IMR-90 (cell line): ENCODE data around the gene FBXO28. TPM values are rescaled to one million over a fixed set of nuclear protein-coding genes. Genes with fewer than 3 reads are reported as not detected.

Source experiments
- ATAC-seq: fragments of 200-7000 bp; cut with Tn5 transposase; 2 replicates; pipeline ENCODE4 v1.9.1; 2020; ENCODE audit warnings: low read depth, mild to moderate bottlenecking, moderate library complexity
- BruUV-seq: library from RNA; stranded (reverse); fragments of 400-500 nt; replicated peaks from 2 replicates; lab custom pipeline; 2021; lab: Mats Ljungman, UMichigan
- CTCF ChIA-PET: fragments of 300-600 bp; formaldehyde crosslinking; extraction: SDS; loops from one replicate; lab custom pipeline; 2021; ENCODE audit warnings: antibody characterized with exemption; lab: Yijun Ruan, JAX
- POLR2A ChIA-PET: fragments of 300-600 bp; sonication (Branson Sonifier 250); formaldehyde crosslinking; loops from one replicate; lab custom pipeline; 2022; ENCODE audit warnings: antibody characterized with exemption; ENCODE audit not compliant: unreplicated experiment; lab: Charles Lee
- DNase-seq: peaks from one replicate; pipeline ENCODE4 v3.0.0; 2013
- H2AFZ ChIP-seq: replicated peaks from 2 replicates; pipeline ENCODE3; 2013; ENCODE audit warnings: low read length, mild to moderate bottlenecking; ENCODE audit not compliant: poor library complexity
- H2AK5ac ChIP-seq: 2 replicates; pipeline ENCODE4 v1.6.1; 2013; ENCODE audit warnings: low read depth, low read length, inconsistent platforms
- H2AK9ac ChIP-seq: replicated peaks from 2 replicates; pipeline ENCODE3; 2013; ENCODE audit warnings: mild to moderate bottlenecking, low read depth, low read length, moderate library complexity; ENCODE audit not compliant: poor library complexity
- H2BK120ac ChIP-seq: 2 replicates; pipeline ENCODE4 v1.6.1; 2013; ENCODE audit warnings: low read depth, low read length, inconsistent platforms
- H2BK15ac ChIP-seq: 3 replicates; pipeline ENCODE4 v1.6.1; 2013; ENCODE audit warnings: low read depth, low read length, inconsistent platforms
- H2BK20ac ChIP-seq: 2 replicates; pipeline ENCODE4 v1.6.1; 2013; ENCODE audit warnings: low read depth, mild to moderate bottlenecking, inconsistent platforms, low read length, moderate library complexity
- H2BK5ac ChIP-seq: 2 replicates; pipeline ENCODE4 v1.6.1; 2013; ENCODE audit warnings: mild to moderate bottlenecking, low read depth, low read length, inconsistent platforms; ENCODE audit not compliant: poor library complexity, severe bottlenecking
- H3K14ac ChIP-seq: replicated peaks from 2 replicates; pipeline ENCODE4 v1.6.1; 2013; ENCODE audit warnings: low read depth, low read length, inconsistent platforms
- H3K18ac ChIP-seq: 2 replicates; pipeline ENCODE4 v1.6.1; 2013; ENCODE audit warnings: low read depth, low read length, control low read depth
- H3K23ac ChIP-seq: 2 replicates; pipeline ENCODE4 v1.6.1; 2013; ENCODE audit warnings: low read depth, low read length, inconsistent platforms
- H3K27ac ChIP-seq: 2 replicates; pipeline ENCODE4 v1.5.1; 2013; ENCODE audit warnings: mild to moderate bottlenecking, control low read depth, low read length; ENCODE audit not compliant: insufficient read depth
- H3K27me3 ChIP-seq: 2 replicates; pipeline ENCODE4 v1.6.1; 2013; ENCODE audit warnings: low read length; ENCODE audit not compliant: control insufficient read depth, insufficient read depth
- H3K36me3 ChIP-seq: 2 replicates; pipeline ENCODE4 v1.6.1; 2013; ENCODE audit warnings: low read length, mixed read lengths; ENCODE audit not compliant: control insufficient read depth, insufficient read depth
- H3K4ac ChIP-seq: 2 replicates; pipeline ENCODE4 v1.6.1; 2013; ENCODE audit warnings: low read depth, low read length, inconsistent platforms
- H3K4me1 ChIP-seq: 2 replicates; pipeline ENCODE4 v1.6.1; 2013; ENCODE audit warnings: low read length, mixed read lengths; ENCODE audit not compliant: control insufficient read depth, insufficient read depth
- H3K4me2 ChIP-seq: 2 replicates; pipeline ENCODE4 v1.6.1; 2013; ENCODE audit warnings: low read depth, mild to moderate bottlenecking, control low read depth, low read length, moderate library complexity
- H3K4me3 ChIP-seq: 2 replicates; pipeline ENCODE4 v1.5.1; 2013; ENCODE audit warnings: low read depth, mild to moderate bottlenecking, control low read depth, low read length, moderate library complexity; ENCODE audit not compliant: insufficient read depth
- H3K56ac ChIP-seq: 2 replicates; pipeline ENCODE4 v1.6.1; 2013; ENCODE audit warnings: low read length, inconsistent platforms; ENCODE audit not compliant: insufficient read depth; ENCODE audit errors: extremely low read depth
- H3K79me1 ChIP-seq, 2 experiments: 2 replicates each; pipeline ENCODE4 v1.6.1; 2013; ENCODE audit warnings: low read length in 2 of 2, inconsistent platforms in 1 of 2, low read depth in 1 of 2
- H3K9ac ChIP-seq: 2 replicates; pipeline ENCODE4 v1.6.1; 2013; ENCODE audit warnings: low read depth, low read length, control low read depth
- H3K9me1 ChIP-seq: 2 replicates; pipeline ENCODE4 v1.6.1; 2013; ENCODE audit warnings: low read length, inconsistent platforms; ENCODE audit not compliant: insufficient read depth
- H3K9me3 ChIP-seq: 2 replicates; pipeline ENCODE4 v1.6.1; 2013; ENCODE audit warnings: low read length; ENCODE audit not compliant: control insufficient read depth, insufficient read depth
- H4K20me1 ChIP-seq: 2 replicates; pipeline ENCODE4 v1.6.1; 2013; ENCODE audit warnings: low read length, inconsistent platforms; ENCODE audit not compliant: insufficient read depth
- H4K5ac ChIP-seq: 2 replicates; pipeline ENCODE4 v1.6.1; 2013; ENCODE audit warnings: mild to moderate bottlenecking, low read depth, low read length, control low read depth
- H4K8ac ChIP-seq, 2 experiments: 2 replicates each; pipeline ENCODE4 v1.6.1; 2013; ENCODE audit warnings: low read depth in 2 of 2, low read length in 2 of 2, control low read depth in 1 of 2, inconsistent platforms in 1 of 2
- H4K91ac ChIP-seq: 2 replicates; pipeline ENCODE4 v1.6.1; 2013; ENCODE audit warnings: low read depth, low read length, inconsistent platforms; ENCODE audit not compliant: insufficient read depth
- MAZ ChIP-seq: IDR thresholded peaks from 2 replicates; pipeline ENCODE4 v1.6.1; 2012; ENCODE audit warnings: low read depth, mild to moderate bottlenecking, low read length, improper control_type of control experiment, moderate library complexity, borderline replicate concordance
- MXI1 ChIP-seq: IDR thresholded peaks from 2 replicates; pipeline ENCODE4 v1.6.1; 2012; ENCODE audit warnings: low read depth, mild to moderate bottlenecking, low read length, moderate library complexity, borderline replicate concordance
- NFE2L2 ChIP-seq: fragments of 150-350 bp; IDR thresholded peaks from 2 replicates; pipeline ENCODE4 v1.6.1; 2016; ENCODE audit warnings: low read depth, mild to moderate bottlenecking, low read length
- POLR2A ChIP-seq: IDR thresholded peaks from 2 replicates; pipeline ENCODE4 v1.6.1; 2012; ENCODE audit warnings: mild to moderate bottlenecking, low read depth, low read length
- SMC3 ChIP-seq: fragments of 150-350 bp; IDR thresholded peaks from 2 replicates; pipeline ENCODE4 v1.6.1; 2016; ENCODE audit warnings: low read depth, mild to moderate bottlenecking, antibody characterized with exemption, low read length, moderate library complexity
- USF2 ChIP-seq: fragments of 150-350 bp; IDR thresholded peaks from 2 replicates; pipeline ENCODE4 v1.6.1; 2017; ENCODE audit warnings: mild to moderate bottlenecking, antibody characterized with exemption, low read length, low read depth
- whole genome bisulfite sequencing, 2 experiments: methylation state at CpG; one replicate each; pipeline versions ENCODE4 v1.1.5 to v1.1.7; 2013; ENCODE audit warnings: missing lambda C conversion rate in 2 of 2; ENCODE audit not compliant: insufficient read length in 1 of 2; ENCODE audit errors: extremely low coverage in 2 of 2; 5-methylcytosine and 5-hydroxymethylcytosine counted together
- dilution Hi-C: fragments of 300-500 bp; cut with HindIII; formaldehyde crosslinking; loops from one replicate; pipeline ENCODE4 v1.14.3; 2018; ENCODE audit warnings: low sequenced_read_pairs; ENCODE audit not compliant: unreplicated experiment
- in situ Hi-C: fragments of 300-500 bp; cut with MboI; formaldehyde crosslinking; loops from 3 replicates; pipeline ENCODE4 v1.14.3; 2019; ENCODE audit warnings: low sequenced_read_pairs, inconsistent platforms, mixed read lengths
- intact Hi-C: fragments of 100-400 bp; cut with micrococcal nuclease; formaldehyde crosslinking; loops from 2 replicates; pipeline ENCODE4 v1.10.0; 2022
- polyA plus RNA-seq, 3 experiments: library from polyadenylated mRNA; depleted of rRNA; stranded (reverse); fragments of >200 nt; gene quantifications; 2 replicates each; pipeline ENCODE4 v1.2.3, GENCODE V29; 2012; ENCODE audit warnings: low replicate concordance in 1 of 3
- total RNA-seq: library from RNA; depleted of rRNA; stranded (reverse); fragments of >200 nt; gene quantifications from 2 replicates; pipeline ENCODE4 v1.2.3, GENCODE V29; 2012

Gene FBXO28
- total and polyA plus RNA-seq, 2 of the 4 experiments (the other 2 are of a cell fraction): 11.6 to 22.6 TPM

GRCh38 chr1:224172229-224172628, 58.3 kb downstream of the FBXO28 start (continued):
- TF ChIP-seq USF2: no peak
- no peak for TF ChIP-seq SMC3
- TF ChIP-seq MXI1: no peak
- TF ChIP-seq NFE2L2: no peak

- Histone ChIP-seq H4K5ac (no peak overlapping the region), H2BK20ac (no peak overlapping the region), H2AK9ac (no peak overlapping the region), H3K14ac (no peak overlapping the region), H3K18ac (no peak overlapping the region), H3K23ac (no peak overlapping the region), H2BK5ac (no peak overlapping the region), H3K9me3 (no peaks in the 10 kb centered on the region), H4K20me1 (no peaks in the 10 kb centered on the region), H4K8ac (no peak overlapping the region), H3K56ac (no peak overlapping the region), H3K4me2 (no peak overlapping the region), H3K9me1 (no peaks in the 10 kb centered on the region), H3K36me3 (no peaks in the 10 kb centered on the region), H2BK15ac (no peak overlapping the region), H2BK120ac (no peak overlapping the region), H3K9ac (no peak overlapping the region), H3K27me3 (no peaks in the 10 kb centered on the region), H2AK5ac (no peak overlapping the region), H3K79me1 (no peaks in the 10 kb centered on the region), H3K4me1 (no peaks in the 10 kb centered on the region), H3K4me3 (no peak overlapping the region), H4K91ac (no peak overlapping the region), H3K27ac (no peak overlapping the region), H2AFZ (no peak overlapping the region), H3K4ac (no peak overlapping the region)
- 80% methylated on average over 2 of the region's 5 CpGs; no CpG with 5 or more reads in 1 of the 2 experiments for WGBS, 2 experiments
- CTCF ChIA-PET: interaction anchor here (0.8 kb wide), 1 partner anchor 64 kb away, joined by 6 read pairs; no protein-coding TSS in a partner anchor
- intact Hi-C loops (loop anchor here (5.0 kb wide), 1 partner anchor 159 kb away; the partner anchor contains the start of gene NVL), in situ Hi-C loops (no loop called here), dilution Hi-C loops (no loop called here)
- TF ChIP-seq SMC3 (no peak), POLR2A (no peak), MAZ (no peak)
- DNase-seq: no peak
- ATAC-seq: no peak
- POLR2A ChIA-PET: interaction anchor here (0.5 kb wide), 1 partner anchor 32 kb away, joined by 4 read pairs; no protein-coding TSS in a partner anchor
- BruUV-seq: no TSS peak
Observed at GRCh38 chr1:224173523-224173922, 59.6 kb downstream of the FBXO28 start.
